ENCODE measurements around the gene EIF5. TPM values are rescaled to one million over a fixed set of nuclear protein-coding genes. Genes with fewer than 3 reads are reported as not detected.

EIF5 gene
- polyA plus RNA-seq, 1 experiment, result 477 TPM

DNA sequence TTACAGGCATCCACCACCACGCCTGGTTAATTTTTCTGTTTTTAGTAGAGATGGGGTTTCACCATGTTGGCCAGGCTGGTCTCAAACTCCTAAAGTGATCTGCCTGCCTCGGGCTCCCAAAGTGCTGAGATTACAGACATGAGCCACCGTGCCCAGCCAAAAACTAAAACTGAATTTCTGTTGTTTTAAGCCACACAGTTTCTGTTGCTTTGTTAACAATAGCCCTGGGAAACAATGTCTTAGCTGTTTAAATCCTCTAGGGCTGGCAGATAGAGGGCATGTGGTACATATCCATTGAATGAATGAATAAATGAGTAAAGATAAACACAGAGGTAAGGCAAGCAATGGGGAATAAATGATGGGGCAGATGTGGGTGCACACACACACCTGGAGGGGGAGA, 8.0 kb upstream of the EIF5 start:
- no peaks in the 10 kb centered on the region for H3K9me3 ChIP-seq (ENCODE audit: control insufficient read depth, insufficient read depth, low read length)
- ChIA-PET CTCF (no interaction called here), POLR2A (interaction anchor here (0.7 to 2.1 kb wide), 2 partner anchors 8 to 11 kb away, joined by 3 to 9 read pairs; partner anchors contain the start of gene EIF5)
- DNase-seq (ENCODE audit: low read depth, low spot score), result no peak
- peaks cover 13% of the 10 kb centered on the region for H3K27me3 ChIP-seq (ENCODE audit: control insufficient read depth, insufficient read depth, low read length)
- no peak overlapping the region for H3K4me3 ChIP-seq (ENCODE audit: low read depth, low read length)
- TF ChIP-seq, protein P1, sequence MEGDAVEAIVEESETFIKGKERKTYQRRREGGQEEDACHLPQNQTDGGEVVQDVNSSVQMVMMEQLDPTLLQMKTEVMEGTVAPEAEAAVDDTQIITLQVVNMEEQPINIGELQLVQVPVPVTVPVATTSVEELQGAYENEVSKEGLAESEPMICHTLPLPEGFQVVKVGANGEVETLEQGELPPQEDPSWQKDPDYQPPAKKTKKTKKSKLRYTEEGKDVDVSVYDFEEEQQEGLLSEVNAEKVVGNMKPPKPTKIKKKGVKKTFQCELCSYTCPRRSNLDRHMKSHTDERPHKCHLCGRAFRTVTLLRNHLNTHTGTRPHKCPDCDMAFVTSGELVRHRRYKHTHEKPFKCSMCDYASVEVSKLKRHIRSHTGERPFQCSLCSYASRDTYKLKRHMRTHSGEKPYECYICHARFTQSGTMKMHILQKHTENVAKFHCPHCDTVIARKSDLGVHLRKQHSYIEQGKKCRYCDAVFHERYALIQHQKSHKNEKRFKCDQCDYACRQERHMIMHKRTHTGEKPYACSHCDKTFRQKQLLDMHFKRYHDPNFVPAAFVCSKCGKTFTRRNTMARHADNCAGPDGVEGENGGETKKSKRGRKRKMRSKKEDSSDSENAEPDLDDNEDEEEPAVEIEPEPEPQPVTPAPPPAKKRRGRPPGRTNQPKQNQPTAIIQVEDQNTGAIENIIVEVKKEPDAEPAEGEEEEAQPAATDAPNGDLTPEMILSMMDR (IDR thresholded peaks at IDR 0.05; ENCODE audit: low read depth, low read length), result no peak
- H3K27ac ChIP-seq (ENCODE audit: low read depth, low read length), result no peak overlapping the region

DNA sequence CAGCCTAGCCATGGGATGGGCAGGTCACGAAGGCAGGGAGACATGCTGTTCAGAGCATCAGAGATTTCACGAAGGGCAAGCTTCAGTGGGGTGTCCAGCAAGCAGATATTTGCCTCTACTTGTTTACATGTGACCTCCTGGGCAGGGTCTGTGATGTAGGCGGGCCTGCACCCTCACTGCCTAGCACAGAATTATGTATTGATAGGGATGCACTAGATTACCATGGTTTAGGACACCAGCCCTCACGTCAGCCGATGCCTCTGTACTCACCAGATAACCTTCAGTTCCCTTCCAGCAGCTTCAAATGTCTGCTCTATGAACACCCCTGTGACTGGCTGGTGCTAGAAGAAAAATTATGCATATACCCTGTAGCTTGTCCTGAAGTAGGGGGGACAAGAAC, 5.1 kb upstream of the EIF5 start:
- CTCF ChIA-PET, result interaction anchor here (1.3 kb wide), 1 partner anchor 64 kb away, joined by 3 read pairs; no protein-coding TSS in a partner anchor

DNA sequence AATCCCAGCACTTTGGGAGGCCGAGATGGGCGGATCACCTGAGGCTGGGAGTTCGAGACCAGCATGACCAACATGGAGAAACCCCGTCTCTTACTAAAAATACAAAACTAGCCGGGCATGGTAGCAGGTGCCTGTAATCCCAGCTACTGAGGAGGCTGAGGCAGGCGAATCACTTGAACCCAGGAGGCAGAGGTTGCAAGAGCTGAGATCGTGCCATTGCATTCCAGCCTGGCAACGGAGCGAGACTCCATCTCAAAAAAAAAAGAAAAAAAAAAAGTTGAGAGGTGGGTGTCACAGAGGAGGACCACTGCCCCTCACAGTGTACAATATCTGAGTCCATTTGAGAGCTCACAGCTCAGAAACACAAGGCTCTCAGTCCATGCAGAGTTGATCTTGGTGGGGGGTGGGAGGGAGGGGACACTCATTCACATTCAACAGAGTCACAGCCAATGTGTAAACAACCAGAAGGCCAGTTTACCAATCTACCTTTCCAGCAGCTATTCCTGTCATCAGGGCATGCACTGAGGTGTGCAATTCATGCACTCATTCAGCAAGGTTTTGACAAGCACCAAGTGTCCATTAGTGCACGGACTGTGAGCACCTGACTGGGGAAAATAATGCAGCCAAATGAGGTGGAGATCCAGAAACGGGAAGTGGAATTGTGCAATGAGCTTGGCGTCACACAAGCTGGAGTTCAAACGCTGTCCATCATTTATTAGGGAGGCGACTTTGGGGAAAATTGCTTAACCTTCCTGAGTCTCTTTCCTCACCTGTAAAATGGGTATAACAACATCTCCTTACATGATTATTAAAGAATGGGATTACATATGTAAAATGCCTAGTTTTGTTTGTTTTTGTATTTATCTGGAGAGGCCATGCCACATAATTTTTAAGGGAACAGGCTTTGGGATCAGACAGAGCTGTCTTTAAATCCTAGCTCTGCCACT, 4.4 kb upstream of the EIF5 start:
- CTCF ChIA-PET, result interaction anchor here (1.3 kb wide), 1 partner anchor 64 kb away, joined by 3 read pairs; no protein-coding TSS in a partner anchor

More for the DNA sequence above, 5.1 kb upstream of the EIF5 start:
- peaks cover 5% of the 10 kb centered on the region for H3K27me3 ChIP-seq (ENCODE audit: control insufficient read depth, insufficient read depth, low read length)
- no peak for DNase-seq (ENCODE audit: low read depth, low spot score)
- POLR2A ChIA-PET, result no interaction called here
- no peaks in the 10 kb centered on the region; the same call in 1 of the 2 replicates for H3K9me3 ChIP-seq (ENCODE audit: control insufficient read depth, insufficient read depth, low read length)
- TF ChIP-seq, protein P1 (IDR thresholded peaks at IDR 0.05; ENCODE audit: low read depth, low read length), result no peak
- H3K4me3 ChIP-seq (ENCODE audit: low read depth, low read length), result no peak overlapping the region
- no peak overlapping the region for H3K27ac ChIP-seq (ENCODE audit: low read depth, low read length)

DNA sequence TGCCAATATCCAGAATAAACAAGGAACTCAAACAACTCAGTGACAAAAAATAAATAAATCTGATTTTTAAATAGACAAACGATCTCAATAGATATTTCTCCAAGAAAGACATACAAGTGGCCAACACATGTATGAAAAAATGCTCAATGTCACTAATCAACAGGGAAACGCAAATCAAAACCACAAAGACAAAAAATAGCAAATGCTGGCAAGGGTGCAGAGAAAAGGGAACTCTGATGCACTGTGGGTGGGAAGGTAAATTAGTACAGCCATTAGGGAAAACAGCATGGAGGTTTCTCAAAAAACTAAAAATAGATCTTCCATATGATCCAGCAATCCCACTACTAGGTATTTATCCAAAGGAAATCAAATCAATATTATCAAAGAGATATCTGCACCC, 3.5 kb upstream of the EIF5 start:
- POLR2A ChIA-PET, result no interaction called here
- CTCF ChIA-PET, result no interaction called here
- TF ChIP-seq, protein P1 (IDR thresholded peaks at IDR 0.05; ENCODE audit: low read depth, low read length), result no peak
- H3K4me3 ChIP-seq (ENCODE audit: low read depth, low read length), result no peak overlapping the region
- no peaks in the 10 kb centered on the region; the same call in 1 of the 2 replicates for H3K9me3 ChIP-seq (ENCODE audit: control insufficient read depth, insufficient read depth, low read length)
- H3K27ac ChIP-seq (ENCODE audit: low read depth, low read length), result no peak overlapping the region
- DNase-seq (ENCODE audit: low read depth, low spot score), result no peak
- peaks cover 2% of the 10 kb centered on the region for H3K27me3 ChIP-seq (ENCODE audit: control insufficient read depth, insufficient read depth, low read length)

More for the DNA sequence above, 4.4 kb upstream of the EIF5 start:
- H3K27me3 ChIP-seq (ENCODE audit: control insufficient read depth, insufficient read depth, low read length), result peaks cover 4% of the 10 kb centered on the region
- POLR2A ChIA-PET, result interaction anchor here (0.6 kb wide), 1 partner anchor 296 kb away, joined by 4 read pairs; no protein-coding TSS in a partner anchor
- H3K4me3 ChIP-seq (ENCODE audit: low read depth, low read length), result no peak overlapping the region
- no peak overlapping the region for H3K27ac ChIP-seq (ENCODE audit: low read depth, low read length)
- no peaks in the 10 kb centered on the region; the same call in 1 of the 2 replicates for H3K9me3 ChIP-seq (ENCODE audit: control insufficient read depth, insufficient read depth, low read length)
- no peak for DNase-seq (ENCODE audit: low read depth, low spot score)
- TF ChIP-seq, protein P1 (IDR thresholded peaks at IDR 0.05; ENCODE audit: low read depth, low read length), result no peak
